Neural progenitor cell (in vitro differentiated cells): ENCODE results near the gene SOX10.

ENCODE experiments used
- EZH2 ChIP-seq: fragments of 200-600 bp; sonication (generic); IDR thresholded peaks from 2 replicates; pipeline ENCODE4 v1.6.1; 2017; ENCODE audit warnings: antibody characterized with exemption, mild to moderate bottlenecking, moderate library complexity
- EZH2phosphoT487 ChIP-seq: fragments of 200-600 bp; sonication (generic); IDR thresholded peaks from 2 replicates; pipeline ENCODE4 v1.6.1; 2017; ENCODE audit warnings: antibody characterized with exemption
- TF ChIP-seq, protein P1 (sequence below): fragments of 200-600 bp; sonication (generic); IDR thresholded peaks from 2 replicates; pipeline ENCODE4 v1.5.1; 2017; ENCODE audit warnings: antibody characterized with exemption, mild to moderate bottlenecking

DNA sequence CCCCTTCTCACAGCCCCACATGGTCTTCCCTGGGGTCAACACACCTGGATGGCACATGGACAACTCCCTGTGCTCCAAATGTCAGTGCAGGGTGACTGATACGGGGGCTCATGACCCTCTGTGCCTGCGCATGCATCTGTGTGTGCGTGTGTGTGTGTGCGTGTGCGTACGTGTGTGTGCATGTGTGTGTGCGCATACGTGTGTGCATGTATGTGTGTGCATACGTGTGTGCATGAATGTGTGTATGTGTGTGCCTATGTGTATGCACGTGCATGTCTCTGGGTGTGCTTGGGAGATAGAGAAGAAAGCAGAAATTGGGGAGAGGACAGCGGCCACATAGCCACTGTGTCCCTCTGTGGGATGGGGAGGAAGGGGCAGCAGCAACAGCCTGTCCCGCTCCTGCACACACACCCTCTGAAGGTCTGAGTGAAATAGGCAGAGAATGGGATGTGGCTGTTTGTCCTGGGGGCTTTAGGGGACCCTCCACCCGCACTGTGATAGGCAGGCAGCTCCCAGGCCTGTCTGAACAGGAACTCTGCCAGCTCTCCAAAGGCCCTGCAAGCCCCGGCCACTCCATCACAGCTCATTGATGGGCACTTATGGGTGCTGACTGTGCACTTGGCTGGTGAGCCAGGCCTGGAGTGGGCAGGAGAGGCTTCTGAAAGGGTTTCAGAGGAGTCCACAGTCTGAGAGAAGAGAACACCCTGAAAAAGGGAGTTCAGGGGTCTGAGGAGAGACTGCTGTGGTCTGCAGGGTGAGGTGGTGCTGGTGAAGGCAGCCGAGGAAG is 44.2 kb upstream of the SOX10 start:
- TF ChIP-seq, protein P1, sequence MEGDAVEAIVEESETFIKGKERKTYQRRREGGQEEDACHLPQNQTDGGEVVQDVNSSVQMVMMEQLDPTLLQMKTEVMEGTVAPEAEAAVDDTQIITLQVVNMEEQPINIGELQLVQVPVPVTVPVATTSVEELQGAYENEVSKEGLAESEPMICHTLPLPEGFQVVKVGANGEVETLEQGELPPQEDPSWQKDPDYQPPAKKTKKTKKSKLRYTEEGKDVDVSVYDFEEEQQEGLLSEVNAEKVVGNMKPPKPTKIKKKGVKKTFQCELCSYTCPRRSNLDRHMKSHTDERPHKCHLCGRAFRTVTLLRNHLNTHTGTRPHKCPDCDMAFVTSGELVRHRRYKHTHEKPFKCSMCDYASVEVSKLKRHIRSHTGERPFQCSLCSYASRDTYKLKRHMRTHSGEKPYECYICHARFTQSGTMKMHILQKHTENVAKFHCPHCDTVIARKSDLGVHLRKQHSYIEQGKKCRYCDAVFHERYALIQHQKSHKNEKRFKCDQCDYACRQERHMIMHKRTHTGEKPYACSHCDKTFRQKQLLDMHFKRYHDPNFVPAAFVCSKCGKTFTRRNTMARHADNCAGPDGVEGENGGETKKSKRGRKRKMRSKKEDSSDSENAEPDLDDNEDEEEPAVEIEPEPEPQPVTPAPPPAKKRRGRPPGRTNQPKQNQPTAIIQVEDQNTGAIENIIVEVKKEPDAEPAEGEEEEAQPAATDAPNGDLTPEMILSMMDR, result no peak
- TF ChIP-seq EZH2 (no peak), EZH2phosphoT487 (no peak)
